Renal cortical epithelial cell (primary cell): ENCODE results near the gene INPP1. TPM values are rescaled to one million over a fixed set of nuclear protein-coding genes. Genes with fewer than 3 reads are reported as not detected.

ENCODE experiments used
- DNase-seq: peaks from one replicate; pipeline ENCODE4 v3.0.0-alpha.2; 2011; ENCODE audit warnings: low read depth
- total RNA-seq: library from RNA; depleted of rRNA; stranded (reverse); fragments of >200 nt; gene quantifications from 2 replicates; pipeline ENCODE4 v1.2.3, GENCODE V29; 2014

The INPP1 gene
- total RNA-seq, 1 donor from 2014 or later, result 11.1 TPM

GRCh38 chr2:190408538-190409271, 65.3 kb downstream of the INPP1 start:
- peak; percentile 3 for DNase-seq

GRCh38 chr2:190409616-190410015, 66.2 kb downstream of the INPP1 start:
- no peak for DNase-seq

- DNase-seq, result no peak
These were observed 66.8 kb downstream of the INPP1 start for GRCh38 chr2:190410166-190410565.

DNA sequence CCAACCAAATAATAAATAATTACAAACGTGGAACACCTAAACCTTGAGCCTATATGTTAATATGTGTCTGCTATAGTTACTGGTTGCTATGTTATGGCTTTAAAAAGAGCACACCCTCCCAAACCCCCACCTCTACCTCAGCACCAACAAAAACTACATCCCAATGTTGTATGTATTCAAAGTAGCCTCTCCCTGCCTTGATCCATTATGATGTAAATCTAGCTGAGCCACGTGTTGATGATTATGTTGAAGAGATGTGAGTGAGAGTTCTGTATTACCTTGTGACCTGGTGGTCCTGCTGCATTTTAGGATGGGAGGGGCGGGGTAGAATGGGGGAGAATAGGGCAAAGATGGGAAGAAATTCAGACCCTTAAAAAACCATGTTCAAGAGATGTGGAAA, 69.6 kb downstream of the INPP1 start:
- no peak for DNase-seq

DNA sequence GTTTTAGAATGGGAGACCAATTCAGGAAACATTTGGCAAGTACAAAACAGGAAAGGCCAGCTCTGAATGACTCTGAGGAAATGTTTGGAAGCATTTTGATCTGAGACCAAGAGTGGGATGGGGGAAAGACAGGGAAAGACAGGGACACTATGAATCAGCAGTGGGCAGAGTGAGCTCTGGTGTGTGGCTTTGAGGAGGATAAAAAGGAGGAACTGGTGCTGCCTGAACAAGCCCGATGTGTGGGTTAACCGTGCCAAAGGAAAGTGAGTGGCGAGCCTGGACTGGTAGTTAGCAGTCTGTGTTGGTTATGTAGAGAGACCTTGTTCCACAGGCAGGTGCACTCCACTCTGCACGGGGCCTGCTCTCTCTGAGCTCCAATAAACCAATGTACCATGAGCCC, 70.0 kb downstream of the INPP1 start:
- DNase-seq, result no peak

GRCh38 chr2:190415251-190415650, 71.9 kb downstream of the INPP1 start:
- DNase-seq, result no peak

DNA sequence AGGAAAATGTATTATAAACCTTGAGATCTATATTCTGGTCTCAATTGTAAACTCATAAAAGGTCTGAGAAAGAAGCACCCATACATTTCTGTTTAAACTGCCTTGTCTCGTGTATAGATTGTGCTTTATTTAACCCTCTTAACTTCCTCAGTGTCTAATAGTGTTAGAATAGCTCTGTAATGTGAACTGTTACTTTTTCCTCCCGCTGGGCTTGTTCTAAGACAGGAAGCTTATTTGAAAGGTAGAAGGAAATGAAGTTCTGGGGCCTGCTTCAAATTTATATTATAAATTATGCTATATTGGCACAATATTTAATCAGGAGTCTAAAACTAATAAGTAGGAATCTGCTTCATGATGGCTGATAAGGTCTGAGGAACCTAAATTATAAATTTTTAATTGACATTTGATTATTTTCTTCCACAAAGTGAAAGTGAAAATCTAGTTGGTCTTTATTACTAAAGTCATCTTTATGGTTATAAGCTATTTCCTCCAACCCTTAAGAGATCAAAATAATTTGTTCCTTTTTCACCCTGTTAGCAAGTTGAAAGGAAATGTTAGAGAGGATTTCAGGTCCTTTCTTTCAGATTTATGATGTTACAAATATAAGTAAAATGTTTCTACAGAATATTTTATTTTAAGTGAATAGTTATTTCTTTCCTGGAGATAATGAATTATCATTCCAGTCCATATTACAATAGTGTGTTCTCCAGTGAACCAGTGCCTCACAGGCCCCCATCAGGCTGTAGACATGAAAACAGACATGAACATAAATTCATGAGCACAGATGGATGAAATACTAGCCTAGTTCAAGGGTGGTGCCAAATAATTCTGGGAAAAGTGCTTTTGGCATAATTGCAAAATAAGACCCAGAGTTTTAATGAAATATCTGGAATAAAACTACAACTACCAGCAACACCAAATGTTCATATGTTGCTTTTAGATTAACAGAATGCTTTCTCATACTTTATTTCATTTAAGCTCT, 72.7 kb downstream of the INPP1 start:
- no peak for DNase-seq

DNA sequence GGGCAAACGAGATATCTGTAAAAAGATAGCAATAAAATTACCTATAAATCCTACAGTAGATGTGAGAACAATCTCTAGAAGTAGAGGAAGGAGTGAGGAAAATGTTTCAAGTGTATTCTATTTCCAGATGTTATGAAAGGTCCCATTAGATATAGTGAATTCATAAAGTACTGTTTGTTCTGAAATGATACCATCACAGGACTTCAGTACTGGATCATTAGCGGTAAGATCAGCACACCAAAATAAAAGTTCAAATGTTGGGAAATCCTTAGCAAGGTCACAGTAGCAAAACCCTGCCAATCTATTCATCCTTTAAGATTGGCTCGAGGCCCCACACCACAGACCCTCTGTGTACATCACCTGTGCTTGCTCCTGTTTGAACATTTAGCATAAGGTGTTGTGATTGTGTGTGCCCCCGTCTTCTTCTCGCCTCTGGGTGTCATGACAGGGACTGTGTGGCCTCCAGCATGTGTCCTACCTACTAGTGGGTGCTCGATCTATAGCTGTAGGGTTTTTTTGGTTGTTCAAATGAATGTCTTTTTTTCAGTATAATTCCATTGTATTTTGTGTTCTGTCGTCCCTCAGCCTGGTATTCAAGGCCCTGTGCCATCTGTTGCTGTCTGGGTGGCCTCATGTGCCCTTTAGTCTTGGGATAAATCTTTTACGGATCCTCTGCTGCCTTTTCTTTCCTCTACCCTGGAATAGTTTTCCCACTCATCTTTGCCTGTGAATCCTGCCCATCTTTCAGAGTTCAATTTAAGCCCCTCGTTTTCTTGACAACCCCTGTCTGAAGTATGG, 73.9 kb downstream of the INPP1 start:
- no peak for DNase-seq

DNA sequence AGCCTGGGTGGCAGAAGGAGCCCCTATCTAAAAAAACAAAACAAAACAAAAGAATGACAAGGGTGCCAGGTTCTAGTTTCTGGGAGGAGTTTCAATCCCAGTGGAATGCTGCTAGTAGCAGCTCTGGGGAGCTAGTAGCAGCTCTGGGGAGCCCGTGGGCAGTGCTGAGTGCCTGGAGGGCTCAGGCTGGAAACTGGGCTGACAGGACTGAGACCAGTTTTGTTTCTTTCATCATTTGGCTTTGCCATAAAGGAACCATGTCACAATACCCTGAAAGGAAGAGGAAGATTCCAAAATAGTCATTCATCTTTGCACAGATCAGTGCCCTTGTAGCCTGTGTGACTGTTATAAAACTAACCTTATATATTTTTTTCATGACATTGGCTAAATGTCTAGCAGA, 75.3 kb downstream of the INPP1 start:
- no peak for DNase-seq

GRCh38 chr2:190420801-190421200, 77.4 kb downstream of the INPP1 start:
- no peak for DNase-seq

Other genes starting within 250 kb of the INPP1 start
- gene HIBCH, start 23.8 kb upstream of the INPP1 start, total RNA-seq, result 18.1 and 34.7 TPM in 2 replicates
- 30.2 and 32.3 TPM in 2 replicates for gene MFSD6, start 64.8 kb downstream of the INPP1 start, total RNA-seq
- gene NEMP2, start 191.1 kb downstream of the INPP1 start, total RNA-seq, result 7.9 and 15.8 TPM in 2 replicates